Posterior cingulate gyrus (tissue), 11 donors: ENCODE measurements around the gene ZBTB3.
A peak's percentile ranks its signal among the peaks of the same experiment; 100 is the strongest.

Experiments used
- DNase-seq, 10 donors: peaks; one replicate each; pipeline versions ENCODE4 v3.0.0 to v3.0.0-alpha.2; 2020 to 2021; ENCODE audit warnings: mixed read lengths in 3 of 10
- intact Hi-C: fragments of 100-400 bp; cut with DNase I; formaldehyde crosslinking; loops from one replicate; pipeline ENCODE4 v1.15.1; 2023

ZBTB3 gene

DNA sequence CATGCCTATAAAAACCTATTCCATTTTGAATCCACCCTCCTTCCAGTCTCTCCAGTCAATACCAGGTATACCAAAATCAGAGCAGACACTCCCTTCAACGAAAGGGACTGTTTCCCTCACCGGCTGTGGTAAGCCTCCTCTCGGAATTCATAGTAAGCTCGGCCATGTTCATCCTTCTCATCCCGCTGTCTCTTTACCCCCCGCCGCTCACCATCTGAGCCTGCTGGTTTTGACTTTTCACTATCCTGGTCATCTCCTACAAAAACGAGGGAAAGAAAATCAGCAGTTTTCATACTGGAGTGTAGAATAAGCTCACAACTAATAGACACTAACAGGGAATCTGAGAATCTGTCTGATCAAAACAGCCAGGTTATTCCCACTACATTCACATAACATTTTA is 29.8 kb downstream of the ZBTB3 start:
- DNase-seq = peak in 1 of 10 donors; percentile 25
- intact Hi-C loops = loop anchor here (10.0 kb wide), 1 partner anchor 111 kb away; the partner anchor contains the start of genes STX5, TEX54 and WDR74

DNA sequence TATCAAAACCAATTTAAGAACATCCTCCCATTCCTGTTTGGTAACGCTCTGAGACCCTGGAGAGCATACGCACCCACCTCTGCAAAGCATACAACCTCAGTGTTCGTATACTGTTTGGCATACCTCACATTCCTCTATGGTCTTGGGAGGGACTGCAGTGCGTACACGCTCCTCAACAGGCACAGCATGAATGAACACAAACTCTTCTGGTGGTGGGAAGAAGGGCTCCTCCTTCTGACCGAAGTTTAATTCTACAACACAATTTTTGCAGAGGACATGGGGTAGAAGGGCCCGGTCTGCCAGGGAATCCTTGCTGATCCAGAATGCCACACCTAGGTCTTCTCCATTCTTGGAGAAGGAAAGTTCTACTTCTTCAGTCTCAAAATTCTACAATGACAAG is 32.0 kb downstream of the ZBTB3 start:
- intact Hi-C loops = loop anchor here (10.0 kb wide), 1 partner anchor 113 kb away; the partner anchor contains the start of genes STX5, TEX54 and WDR74
- no peak for DNase-seq

DNA sequence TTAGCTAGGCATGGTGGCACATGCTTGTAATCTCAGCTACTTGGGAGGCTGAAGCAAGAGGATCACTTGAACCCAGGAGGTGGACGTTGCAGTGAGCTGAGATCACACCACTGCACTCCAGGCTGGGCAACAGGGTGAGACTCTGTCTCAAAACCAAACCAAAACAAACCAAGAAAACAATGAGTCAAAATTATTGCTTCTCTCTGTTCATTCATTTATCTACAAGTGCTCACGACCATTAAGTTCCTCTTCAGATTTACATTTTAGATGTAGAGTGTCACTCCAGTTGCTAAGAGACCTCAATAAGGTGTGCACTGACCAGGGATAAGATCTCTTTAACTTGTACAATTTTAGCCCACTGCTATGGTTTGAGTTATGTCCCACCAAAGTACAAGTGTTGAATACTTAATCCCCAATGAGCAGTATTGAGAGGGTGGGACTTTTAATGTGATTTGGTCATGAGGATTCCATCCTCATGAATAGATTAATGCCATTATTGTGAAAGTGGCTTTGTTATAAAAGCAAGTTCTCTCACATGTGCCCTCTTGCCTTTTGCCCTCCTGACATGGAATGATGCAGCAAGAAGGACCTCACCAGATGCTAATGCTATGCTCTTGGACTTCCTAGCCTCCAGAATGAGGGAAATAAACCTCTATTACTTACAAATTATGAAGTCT is 34.5 kb downstream of the ZBTB3 start:
- intact Hi-C loops = no loop called here

DNA sequence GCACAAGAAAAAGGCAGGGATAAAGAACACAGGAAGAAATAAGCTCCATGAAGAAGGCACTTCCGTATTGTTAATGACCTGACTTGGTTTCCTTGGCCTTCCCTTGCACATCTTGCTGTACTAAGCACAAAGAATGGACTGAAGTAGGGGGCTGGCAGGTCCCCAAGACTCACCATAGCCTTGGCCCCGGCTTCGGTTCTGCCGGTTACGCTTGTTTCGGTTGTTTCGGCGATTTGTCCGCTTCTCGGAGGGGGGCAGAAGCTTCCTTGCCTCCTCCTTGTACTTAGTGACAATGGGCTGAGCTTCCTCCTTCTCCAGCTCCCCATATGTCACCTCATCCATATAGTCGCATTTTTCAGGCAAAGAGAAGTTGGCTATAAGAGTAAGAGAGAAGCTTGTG is 37.1 kb downstream of the ZBTB3 start:
- intact Hi-C loops = no loop called here
- DNase-seq = no peak

More for the DNA sequence above, 34.5 kb downstream of the ZBTB3 start:
- DNase-seq = no peak

DNA sequence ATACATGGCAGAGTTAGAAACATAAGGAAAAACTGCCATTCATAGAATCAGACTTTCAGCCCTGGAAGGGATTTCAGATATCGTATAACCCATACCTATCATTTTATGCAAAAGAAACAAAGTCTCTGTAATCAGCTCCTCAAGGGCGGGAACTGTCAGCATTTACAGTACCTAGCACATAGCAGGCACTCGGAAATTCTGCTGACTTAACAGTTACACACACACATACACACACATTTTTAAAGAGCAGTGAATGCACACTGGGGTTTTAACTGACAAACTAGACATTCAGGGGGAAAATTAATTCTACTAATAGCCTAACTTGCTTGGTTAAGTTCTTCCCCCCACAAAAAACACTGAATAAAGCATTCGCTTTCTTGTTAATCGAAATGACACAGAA is 37.8 kb downstream of the ZBTB3 start:
- intact Hi-C loops = no loop called here
- no peak for DNase-seq

DNA sequence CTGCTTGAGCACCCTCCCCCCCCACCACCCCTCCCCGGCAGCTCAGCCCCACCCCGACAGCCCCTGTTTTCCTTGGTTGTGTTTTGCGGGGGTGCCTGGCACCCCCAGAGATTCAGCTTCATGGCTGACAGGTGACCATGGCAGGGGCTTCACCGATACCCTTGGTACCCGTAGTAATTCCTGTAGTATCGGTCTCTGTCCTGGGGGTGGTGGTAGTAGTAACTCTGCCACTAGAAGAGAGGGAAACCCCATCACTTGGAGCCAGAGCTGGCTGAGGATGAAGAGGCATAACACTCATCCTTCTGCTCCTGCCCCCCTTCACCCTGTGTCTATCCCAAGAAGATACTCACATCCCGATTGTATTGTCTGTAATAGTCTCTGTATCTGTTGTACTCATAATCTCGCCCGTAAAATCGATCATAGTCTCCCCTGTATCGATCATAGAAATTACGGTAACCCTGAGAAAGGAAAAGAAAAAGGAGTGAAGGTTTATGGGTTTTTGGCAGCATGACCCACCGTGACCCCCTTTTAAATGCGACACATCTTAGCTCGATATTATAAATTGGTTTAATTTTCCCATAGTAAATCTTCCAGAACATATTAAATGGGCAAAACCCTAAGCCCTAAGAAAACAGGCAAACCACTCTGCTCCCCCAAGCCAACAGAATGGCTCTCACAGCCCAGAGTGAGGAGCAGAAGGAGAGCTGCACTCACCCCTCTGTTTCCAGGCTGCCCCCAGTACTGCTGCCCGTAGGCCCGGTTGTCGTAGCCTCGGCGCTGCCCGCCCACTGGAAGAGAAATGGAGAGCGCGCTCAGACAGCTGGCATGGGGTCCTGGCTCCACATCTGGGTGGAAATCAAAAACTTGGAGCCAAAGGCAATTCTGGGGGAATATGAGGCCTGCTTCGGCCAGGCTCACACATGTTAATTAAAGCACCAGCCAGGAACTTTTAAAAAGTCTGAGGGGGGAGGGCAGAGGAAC is 38.5 kb downstream of the ZBTB3 start:
- intact Hi-C loops = no loop called here
- DNase-seq = no peak

DNA sequence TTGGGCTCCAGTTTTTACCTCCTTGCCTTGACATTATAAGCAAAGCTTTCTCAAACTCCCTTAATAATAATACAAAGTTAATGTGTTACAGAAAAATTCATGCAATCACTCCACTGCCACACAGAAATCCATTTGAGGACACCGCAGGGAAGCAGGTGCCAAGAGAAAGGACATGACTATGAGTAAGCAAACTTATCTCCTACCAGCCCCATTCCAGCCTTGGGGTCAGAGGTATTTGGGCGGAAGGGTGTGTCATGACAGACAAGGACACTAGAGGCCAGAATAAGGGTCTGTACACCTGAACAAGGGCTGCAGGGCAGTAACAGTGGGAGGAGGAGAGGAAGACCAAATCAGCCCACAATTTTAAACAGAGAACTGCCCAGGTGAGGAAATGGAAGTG is 40.6 kb downstream of the ZBTB3 start:
- intact Hi-C loops = no loop called here
- DNase-seq = no peak

DNA sequence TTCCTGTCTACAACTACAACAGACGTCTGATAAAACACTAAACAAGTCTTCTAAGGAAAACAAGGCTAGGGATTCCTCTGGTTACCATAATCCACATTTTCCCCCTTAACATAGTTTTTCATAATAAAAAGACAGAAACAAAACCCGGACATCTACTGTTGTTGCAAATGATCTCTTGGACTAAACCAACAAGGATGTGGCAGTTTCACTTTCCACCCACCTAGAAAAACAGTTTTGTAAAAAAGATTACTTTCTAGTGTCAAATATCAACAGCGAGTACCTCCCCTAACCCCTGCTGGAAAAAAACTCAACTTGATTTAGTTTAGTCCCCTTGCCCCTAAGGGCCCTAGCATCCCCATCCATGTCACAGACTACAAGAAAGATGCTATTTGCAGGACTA is 41.1 kb downstream of the ZBTB3 start:
- intact Hi-C loops = no loop called here
- DNase-seq = no peak

DNA sequence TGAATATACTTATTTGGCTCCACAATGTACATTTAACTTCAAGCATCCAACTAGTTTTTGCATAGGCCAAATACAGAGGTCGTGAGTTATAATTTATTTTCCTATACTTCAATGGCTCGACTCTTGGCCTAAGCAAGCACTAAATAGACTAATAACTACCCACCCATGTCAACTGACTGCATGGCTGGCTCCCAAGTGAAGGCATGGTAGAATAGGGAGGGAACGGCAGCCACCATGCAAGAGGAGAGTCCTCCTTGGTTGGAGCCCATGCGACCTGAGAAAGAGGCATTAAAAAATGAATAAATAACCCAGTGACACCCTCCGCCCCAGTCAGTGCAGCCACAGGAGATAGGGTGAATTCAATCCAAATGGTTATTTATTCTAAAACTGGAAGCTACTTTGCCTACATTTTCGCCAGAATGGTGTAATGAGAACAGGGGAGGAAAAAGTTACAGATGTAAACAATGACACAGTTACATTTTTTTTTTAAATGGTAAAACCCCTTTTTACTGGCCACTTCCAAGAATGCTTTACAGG is 41.6 kb downstream of the ZBTB3 start:
- peak in 1 of 10 donors; percentile 26 for DNase-seq
- intact Hi-C loops = no loop called here

DNA sequence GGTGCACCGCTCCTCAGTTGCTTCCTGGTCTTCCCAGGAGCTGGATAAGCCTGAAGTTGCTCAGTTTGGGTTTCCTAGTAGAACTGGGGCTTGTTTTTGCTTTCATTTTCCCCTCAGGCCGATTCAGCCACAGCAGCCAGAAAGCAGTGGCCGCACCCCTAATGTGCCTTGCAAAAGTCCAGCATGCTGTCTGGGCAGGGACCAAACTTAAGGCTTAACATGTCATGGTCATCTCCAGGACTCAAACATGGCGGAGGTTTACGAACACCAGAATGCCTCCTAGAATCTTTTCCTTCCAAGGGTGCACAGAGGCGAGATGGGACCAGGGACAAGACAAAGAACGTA is 44.0 kb downstream of the ZBTB3 start:
- no peak for DNase-seq
- intact Hi-C loops = no loop called here

DNA sequence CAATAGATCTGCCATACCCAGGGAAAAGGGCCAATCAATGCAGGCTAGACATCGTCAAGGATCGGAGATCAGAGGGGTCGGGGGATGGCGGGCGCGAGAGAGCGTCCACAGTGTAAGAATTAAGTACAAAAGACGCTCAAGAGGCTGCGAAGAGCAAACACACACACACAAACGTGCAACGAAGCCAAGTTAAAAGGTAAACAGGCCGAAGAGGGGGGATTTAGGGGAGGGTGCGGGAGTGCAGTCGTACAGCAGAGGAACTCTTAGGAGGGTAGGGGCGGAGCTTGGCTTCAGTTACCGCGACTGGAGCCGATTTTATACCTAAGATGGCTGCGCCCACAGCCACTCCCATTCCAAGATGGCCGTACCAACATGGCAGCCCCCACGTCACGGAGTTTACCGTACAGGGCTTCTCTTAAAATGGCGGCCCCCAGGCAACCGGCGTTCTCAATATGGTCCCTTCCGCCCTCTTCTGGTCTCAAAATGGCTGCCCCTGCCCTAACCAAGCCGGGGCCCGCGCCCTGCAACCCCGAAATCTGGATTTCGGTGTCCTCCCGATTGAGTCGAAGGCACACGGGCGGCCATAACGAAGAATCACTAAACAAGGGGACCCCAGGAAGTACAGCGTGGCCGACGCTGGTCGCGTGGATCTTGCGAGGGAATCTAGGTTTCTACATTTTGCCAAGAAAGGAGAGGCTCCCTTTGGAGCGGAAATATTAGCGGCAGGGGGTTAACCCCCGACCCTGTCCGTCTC is 44.5 kb downstream of the ZBTB3 start:
- intact Hi-C loops = loop anchor here (2.0 to 10.0 kb wide), 2 partner anchors 17 to 115 kb away; partner anchors contain the start of genes HNRNPUL2 and TUT1
- peak; percentile 94 to 99 (median 96) for DNase-seq

DNA sequence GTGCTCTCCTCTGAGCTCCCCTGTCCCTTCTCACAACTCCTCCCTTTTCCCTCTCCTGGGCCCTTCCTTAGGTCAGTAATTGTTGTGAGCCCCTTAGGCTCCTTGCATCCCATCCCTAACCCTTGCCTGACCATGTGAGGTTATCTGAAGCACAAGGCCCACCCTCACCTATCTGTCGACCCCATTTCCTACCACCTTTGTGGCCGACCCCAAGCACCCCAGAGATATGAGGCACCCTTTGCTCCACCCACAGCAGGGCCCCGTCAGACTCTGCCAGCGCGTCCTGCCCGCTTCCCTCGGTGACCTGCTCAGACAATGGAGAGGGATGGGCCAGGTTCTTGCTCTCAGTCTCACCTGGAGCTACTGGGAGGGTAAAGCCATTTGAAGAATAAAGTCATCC is 45.2 kb downstream of the ZBTB3 start:
- DNase-seq = peak in 1 of 10 donors; percentile 64
- intact Hi-C loops = loop anchor here (2.0 to 10.0 kb wide), 2 partner anchors 18 to 114 kb away; partner anchors contain the start of genes HNRNPUL2 and TUT1

DNA sequence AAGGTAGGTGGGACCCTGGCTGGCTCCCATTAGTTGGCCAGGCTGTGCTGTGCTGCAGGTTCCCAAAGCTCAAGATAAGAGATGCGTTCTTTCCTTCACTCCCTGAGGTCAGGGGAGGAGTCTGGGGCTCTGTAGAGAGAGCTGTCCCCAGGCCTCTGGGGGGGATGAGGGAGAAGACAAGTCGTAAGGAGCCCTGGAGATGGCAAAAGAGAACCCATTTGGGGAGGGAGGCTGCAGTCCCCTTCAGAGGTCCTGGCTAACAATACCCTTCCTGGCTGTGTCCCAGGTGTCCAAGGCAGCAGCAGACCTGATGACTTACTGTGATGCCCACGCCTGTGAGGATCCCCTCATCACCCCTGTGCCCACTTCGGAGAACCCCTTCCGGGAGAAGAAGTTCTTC is 45.6 kb downstream of the ZBTB3 start:
- intact Hi-C loops = loop anchor here (2.0 to 10.0 kb wide), 2 partner anchors 18 to 114 kb away; partner anchors contain the start of genes HNRNPUL2 and TUT1
- DNase-seq = peak in 1 of 10 donors; percentile 64

DNA sequence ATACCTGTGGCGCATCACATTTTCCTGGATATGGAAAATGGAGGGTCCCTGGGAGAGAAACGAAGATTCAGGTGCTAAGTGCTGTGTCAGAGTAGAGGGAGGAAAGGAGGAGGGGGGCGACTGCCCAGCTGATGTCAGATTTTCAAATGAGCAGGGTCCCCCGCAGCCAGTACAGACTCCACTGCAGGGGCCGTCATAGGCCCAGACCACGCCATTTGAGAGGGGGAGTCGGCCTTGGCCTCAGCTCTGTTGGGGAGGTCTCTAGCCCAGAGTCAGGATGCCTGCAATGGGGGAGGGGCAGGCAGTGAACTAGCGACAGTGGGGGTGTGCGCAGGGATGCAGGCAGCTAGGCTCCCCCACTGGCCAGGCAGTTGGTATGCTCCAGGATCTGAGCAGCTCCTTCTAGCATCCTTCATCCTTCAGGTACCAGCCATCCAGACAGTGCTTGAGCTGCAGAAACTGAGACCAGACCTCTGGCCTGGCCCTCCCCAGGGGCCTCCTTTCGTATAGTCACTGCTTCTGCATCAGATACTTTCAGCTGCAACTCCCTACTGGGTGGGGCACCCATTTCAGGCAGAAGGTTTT is 46.6 kb downstream of the ZBTB3 start, which contains the start of the genes BSCL2 and GNG3:
Gene BSCL2, minus strand, starts transcription at position 148 of the 585 bp plus-strand sequence. CDS start 229 bp downstream, outside the sequence.
Gene GNG3, plus strand, starts transcription at position 400 of the 585 bp plus-strand sequence. CDS start 620 bp downstream, outside the sequence.
- DNase-seq = peak; percentile 62 to 99 (median 95)
- intact Hi-C loops = loop anchor here (10.0 kb wide), 1 partner anchor 113 kb away; the partner anchor contains the start of gene TUT1

DNA sequence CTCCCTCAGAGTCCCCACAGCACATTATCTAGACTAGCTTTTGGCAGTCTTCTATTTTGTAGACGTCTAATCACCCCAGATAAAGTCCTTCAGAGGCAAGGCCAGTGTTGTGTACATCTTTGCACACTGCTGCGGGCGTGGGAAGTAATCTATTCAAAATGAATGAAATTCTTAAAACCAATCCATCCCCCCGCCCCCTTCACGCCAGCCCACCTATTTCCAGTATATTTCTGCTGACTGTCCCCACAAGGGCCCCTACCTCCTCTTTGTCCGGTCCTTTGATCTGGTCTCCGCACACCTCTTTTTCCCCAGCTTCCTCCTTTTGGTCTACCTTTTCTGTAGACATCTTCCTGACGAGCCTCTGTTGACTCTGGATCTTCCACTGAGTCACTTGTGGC is 47.1 kb downstream of the ZBTB3 start:
- intact Hi-C loops = loop anchor here (10.0 kb wide), 1 partner anchor 112 kb away; the partner anchor contains the start of gene TUT1
- DNase-seq = no peak

DNA sequence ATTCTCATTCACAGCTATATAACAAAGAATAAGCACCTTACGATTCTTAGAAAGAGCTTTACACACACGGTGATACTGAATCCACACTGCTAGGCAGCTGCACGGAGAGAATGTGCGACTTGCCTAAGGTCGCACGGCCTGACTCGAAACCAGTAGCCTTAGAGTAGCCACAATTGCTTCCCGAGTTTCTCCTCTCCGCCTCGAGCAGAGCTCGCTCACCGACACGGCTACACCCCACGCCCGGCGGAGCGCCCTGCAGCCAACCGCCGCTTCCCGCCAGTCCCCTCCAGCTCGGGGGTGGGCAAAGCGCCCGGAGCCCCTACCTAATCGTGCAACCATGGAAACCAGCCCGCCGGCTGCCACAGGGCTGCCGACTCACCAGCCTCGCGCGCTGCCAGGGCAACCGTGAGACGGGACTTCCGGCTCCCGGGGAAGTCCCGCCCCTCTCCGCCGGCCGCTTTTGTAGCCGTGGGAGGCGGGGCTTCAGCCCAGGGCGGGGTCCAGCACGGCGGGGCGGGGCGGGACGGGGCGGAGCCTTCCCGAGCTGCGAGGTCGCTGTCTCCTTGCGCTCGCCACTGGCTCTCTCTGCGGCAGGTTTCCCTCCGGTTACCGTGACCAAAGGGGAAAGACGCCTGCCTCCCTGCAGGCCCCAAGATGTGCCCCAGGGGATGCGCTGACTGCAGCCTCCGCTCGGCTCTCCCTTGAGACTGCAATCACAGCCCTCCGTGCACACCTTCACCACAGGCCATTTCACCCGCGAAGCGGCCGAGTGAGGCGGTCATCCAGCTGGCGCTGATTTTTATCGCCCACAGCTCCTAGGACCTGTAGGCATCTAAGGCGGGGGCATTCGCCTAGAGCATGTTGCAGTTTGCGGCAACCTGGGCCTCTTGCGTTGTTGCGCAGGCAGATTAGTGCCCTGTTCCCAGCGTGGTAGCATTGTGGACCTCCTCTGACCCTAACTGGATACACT is 47.8 kb downstream of the ZBTB3 start:
- DNase-seq = peak; percentile 91 to 99 (median 96)
- intact Hi-C loops = loop anchor here (10.0 kb wide), 1 partner anchor 111 kb away; the partner anchor contains the start of gene TUT1

DNA sequence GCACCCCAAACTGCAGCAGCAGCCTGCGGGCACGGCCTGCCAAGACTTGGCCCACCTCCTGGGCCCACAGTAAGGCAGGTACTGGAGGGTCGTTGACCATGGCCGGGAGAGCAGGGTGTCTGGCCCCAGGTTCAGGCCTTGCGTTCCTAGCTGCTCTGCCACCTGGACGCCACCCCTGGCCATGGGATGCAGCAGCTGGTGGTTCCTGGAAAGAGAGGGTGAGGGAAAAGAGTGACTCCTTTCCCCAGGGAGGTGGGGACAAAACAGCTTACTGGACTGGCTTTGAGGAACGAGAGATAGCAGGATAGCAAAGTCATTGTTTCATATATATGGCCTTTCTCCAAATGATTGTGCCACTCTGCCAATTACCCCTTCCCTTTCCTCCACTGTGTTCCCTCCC is 48.5 kb downstream of the ZBTB3 start:
- DNase-seq = peak in 1 of 10 donors; percentile 74
- intact Hi-C loops = loop anchor here (10.0 kb wide), 1 partner anchor 111 kb away; the partner anchor contains the start of gene TUT1

DNA sequence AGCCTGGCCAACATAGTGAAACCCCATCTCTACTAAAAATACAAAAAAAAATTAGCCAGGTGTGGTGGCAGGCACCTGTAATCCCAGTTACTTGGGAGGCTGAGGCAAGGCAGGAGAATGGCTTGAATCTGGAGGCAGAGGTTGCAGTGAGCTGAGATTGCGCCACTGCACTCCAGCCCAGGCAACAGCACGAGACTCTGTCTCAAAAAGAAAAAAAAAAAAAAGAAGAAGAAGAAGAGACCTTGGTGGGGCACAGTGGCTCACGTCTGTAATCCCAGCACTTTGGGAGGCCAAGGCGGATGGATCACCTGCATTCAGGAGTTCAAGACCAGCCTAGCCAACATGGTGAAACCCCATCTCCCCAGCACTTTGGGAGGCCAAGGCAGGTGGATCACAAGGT is 50.0 kb downstream of the ZBTB3 start:
- intact Hi-C loops = loop anchor here (10.0 kb wide), 1 partner anchor 109 kb away; the partner anchor contains the start of gene TUT1

More for the DNA sequence above, 50.0 kb downstream of the ZBTB3 start:
- peak in 1 of 10 donors; percentile 12 for DNase-seq
